GM21390 (cell line): ENCODE measurements around the gene MXRA8.

Source experiments
- ATAC-seq: cut with Tn5 transposase; IDR thresholded peaks from one replicate; pipeline ENCODE4 v1.9.1; 2021; ENCODE audit not compliant: unreplicated experiment

MXRA8 gene

GRCh38 chr1:1309251-1310108 lies 48.9 kb downstream of the MXRA8 start:
- ATAC-seq: no peak

GRCh38 chr1:1308756-1309250 lies 49.6 kb downstream of the MXRA8 start:
- peak; percentile 5 for ATAC-seq

- ATAC-seq: peak; percentile 57
Measured at GRCh38 chr1:1307923-1308755, 50.2 kb downstream of the MXRA8 start, which contains the start of the genes ACAP3 and PUSL1. Gene ACAP3, minus strand, starts transcription at chr1:1307930. Its CDS starts 115 bp downstream, at chr1:1307815. Gene PUSL1, plus strand, starts transcription at chr1:1308597. Its CDS starts 47 bp downstream, at chr1:1308644.

- ATAC-seq: peak; percentile 3
Measured at GRCh38 chr1:1307261-1307922, 51.0 kb downstream of the MXRA8 start.

- ATAC-seq: no peak
Measured at GRCh38 chr1:1306661-1307260, 51.6 kb downstream of the MXRA8 start.

- no peak for ATAC-seq
Measured at GRCh38 chr1:1306070-1306660, 52.2 kb downstream of the MXRA8 start.

- no peak for ATAC-seq
Measured at GRCh38 chr1:1305300-1306069, 52.9 kb downstream of the MXRA8 start.

GRCh38 chr1:1304331-1305299 lies 53.7 kb downstream of the MXRA8 start:
- ATAC-seq: no peak

GRCh38 chr1:1303736-1304135 lies 54.6 kb downstream of the MXRA8 start:
- no peak for ATAC-seq

GRCh38 chr1:1302951-1303509 lies 55.3 kb downstream of the MXRA8 start:
- ATAC-seq: no peak
